HepG2 (cell line): ENCODE measurements around the gene CD81. TPM values are rescaled to one million over a fixed set of nuclear protein-coding genes. Genes with fewer than 3 reads are reported as not detected.
A peak's percentile ranks its signal among the peaks of the same experiment; 100 is the strongest.

Source experiments
- ATAC-seq: fragments of 200-7000 bp; cut with Tn5 transposase; 3 replicates; pipeline ENCODE4 v1.9.1; 2020; ENCODE audit warnings: mild to moderate bottlenecking, moderate library complexity
- BruUV-seq: library from RNA; stranded (reverse); fragments of 400-500 nt; replicated peaks from 2 replicates; lab custom pipeline; 2021; lab: Mats Ljungman, UMichigan
- CTCF ChIA-PET: fragments of 300-600 bp; formaldehyde crosslinking; extraction: SDS; loops from one replicate; lab custom pipeline; 2021; ENCODE audit warnings: low total read pairs, inconsistent platforms, low intra/inter-chr PET ratio; lab: Yijun Ruan, JAX
- POLR2A ChIA-PET: fragments of 350-600 bp; sonication (Branson Sonifier 250); formaldehyde crosslinking; loops from one replicate; lab custom pipeline; 2020; ENCODE audit warnings: antibody characterized with exemption, inconsistent platforms; lab: Yijun Ruan, JAX
- DNase-seq: peaks from one replicate; pipeline ENCODE4 v3.0.0-alpha.2; 2015; ENCODE audit warnings: low spot score
- FAIRE-seq: peaks from 3 replicates; lab custom pipeline; 2011; peaks lifted over from hg19 to GRCh38; lab: Jason Lieb, UNC
- H2AFZ ChIP-seq: one replicate; pipeline ENCODE4 v1.6.1; 2011; ENCODE audit warnings: low read length, inconsistent platforms
- H3K27ac ChIP-seq: fragments of 300-600 bp; 3 replicates; pipeline ENCODE4 v1.8.0; 2011; ENCODE audit warnings: mixed run types, mild to moderate bottlenecking, mixed read lengths, low read length, inconsistent platforms; ENCODE audit not compliant: insufficient read depth; ENCODE audit errors: extremely low read length
- H3K27me3 ChIP-seq, 2 experiments: fragments of 200-600 bp in 1 of 2; 2 replicates in 1 of 2; 3 replicates in 1 of 2; pipeline versions ENCODE4 v1.6.0 to v1.8.0; 2011; ENCODE audit warnings: low read length in 2 of 2, mild to moderate bottlenecking in 2 of 2, moderate library complexity in 2 of 2, inconsistent platforms in 1 of 2; ENCODE audit not compliant: insufficient read depth in 2 of 2, control insufficient read depth in 1 of 2
- H3K36me3 ChIP-seq, 2 experiments: fragments of 200-600 bp in 1 of 2; replicated peaks in 1 of 2; 2 replicates in 1 of 2; 3 replicates in 1 of 2; pipeline versions ENCODE4 v1.5.1 to v1.8.0; 2011; ENCODE audit warnings: low read length in 2 of 2, inconsistent platforms in 1 of 2; ENCODE audit not compliant: insufficient read depth in 2 of 2, control insufficient read depth in 1 of 2
- H3K4me1 ChIP-seq: 2 replicates; pipeline ENCODE4 v1.5.1; 2012; ENCODE audit warnings: low read length, inconsistent platforms; ENCODE audit not compliant: insufficient read depth
- H3K4me2 ChIP-seq: 2 replicates; pipeline ENCODE4 v1.6.0; 2011; ENCODE audit warnings: low read depth, low read length, inconsistent platforms
- H3K4me3 ChIP-seq, 3 experiments: fragments of 200-600 bp in 1 of 3; sonication (generic), shearing (Covaris generic) in 1 of 3; replicated peaks in 1 of 3; 2 replicates each; pipeline ENCODE4 v1.5.1; 2011 to 2016; ENCODE audit warnings: low read length in 3 of 3, inconsistent platforms in 2 of 3, low read depth in 2 of 3, mild to moderate bottlenecking in 2 of 3, control low read depth in 1 of 3, mixed read lengths in 1 of 3; ENCODE audit not compliant: insufficient read depth in 1 of 3
- H3K79me2 ChIP-seq: one replicate; pipeline ENCODE4 v1.6.1; 2011; ENCODE audit warnings: low read length, inconsistent platforms; ENCODE audit not compliant: insufficient read depth
- H3K9ac ChIP-seq: 2 replicates; pipeline ENCODE4 v1.6.0; 2011; ENCODE audit warnings: mild to moderate bottlenecking, low read depth, low read length, inconsistent platforms; ENCODE audit not compliant: insufficient read depth
- H3K9me3 ChIP-seq: 2 replicates; pipeline ENCODE4 v1.5.1; 2012; ENCODE audit warnings: mild to moderate bottlenecking, low read length
- H4K20me1 ChIP-seq: 2 replicates; pipeline ENCODE4 v1.6.0; 2011; ENCODE audit warnings: inconsistent platforms, mild to moderate bottlenecking, low read length, moderate library complexity; ENCODE audit not compliant: insufficient read depth
- CTCF ChIP-seq: sonication (generic); formaldehyde crosslinking; IDR thresholded peaks from 2 replicates; pipeline ENCODE4 v1.5.0; 2020; ENCODE audit warnings: mild to moderate bottlenecking, missing genetic modification reagents, moderate library complexity
- SMAD1 ChIP-seq: sonication (generic); formaldehyde crosslinking; IDR thresholded peaks from 2 replicates; pipeline ENCODE4 v1.4.0; 2020; ENCODE audit warnings: missing genetic modification reagents, low read depth, mild to moderate bottlenecking, borderline replicate concordance
- STAG1 ChIP-seq: sonication (generic); formaldehyde crosslinking; IDR thresholded peaks from 2 replicates; pipeline ENCODE4 v1.4.0; 2020; ENCODE audit warnings: missing genetic modification reagents
- WGBS: methylation state at CpG from one replicate; pipeline ENCODE4 v1.1.6; 2017; ENCODE audit warnings: low lambda C conversion rate; 5-methylcytosine and 5-hydroxymethylcytosine counted together
- in situ Hi-C: cut with HindIII; loops from 2 replicates; pipeline ENCODE4 v1.10.0; 2017; ENCODE audit warnings: low pct_unique_long_range_greater_than_20kb; ENCODE audit not compliant: extremely low pct_ligation_motif_present
- intact Hi-C: fragments of 100-400 bp; cut with micrococcal nuclease; formaldehyde crosslinking; loops from one replicate; pipeline ENCODE4 v1.10.0; 2022; ENCODE audit not compliant: unreplicated experiment
- polyA plus RNA-seq, 8 experiments: library from polyadenylated mRNA; depleted of rRNA in 3 of 8; stranded (reverse) in 7 of 8; unstranded in 1 of 8; fragments of >200 nt; fragmentation: Illumina TruSeq in 4 of 8; extraction: Trizol in 4 of 8; gene quantifications; 2 replicates each; pipeline versions ENCODE4 v1.2.1 to v1.2.3, GENCODE V29; 2011 to 2016; ENCODE audit warnings: low read depth in 4 of 8, missing spikeins in 1 of 8, mixed read lengths in 1 of 8; ENCODE audit not compliant: insufficient read depth in 1 of 8
- total RNA-seq, 5 experiments: library from RNA; depleted of rRNA; stranded (reverse); fragments of >200 nt; fragmentation: Illumina TruSeq; extraction: Trizol; gene quantifications; 2 replicates each; pipeline ENCODE4 v1.2.3, GENCODE V29; 2016; ENCODE audit warnings: low read depth in 1 of 5

Gene CD81
- total and polyA plus RNA-seq, 2 of the 13 experiments (the other 11 are each of a cell fraction or from before 2014, with no cell fraction given): not detected

- no peaks in the 10 kb centered on the region for H3K9me3 ChIP-seq
- TF ChIP-seq CTCF (peak; percentile 47), STAG1 (CRISPR knock-in tag) (peak; percentile 21; the same call in 1 of the 2 replicates), SMAD1 (CRISPR knock-in tag) (no peak)
- TF ChIP-seq, all 625 proteins: peak for 2
- in situ Hi-C loops: no loop called here
- 58% methylated on average over 6 of the region's 7 CpGs for WGBS
- Histone ChIP-seq H3K4me3 (peak overlapping the region; percentile 73 to 93 (median 75)), H3K4me1 (peaks cover 24% of the 10 kb centered on the region), H2AFZ (no peak overlapping the region), H4K20me1 (no peaks in the 10 kb centered on the region), H3K27ac (peak overlapping the region; percentile 72), H3K4me2 (peak overlapping the region; percentile 91), H3K27me3 (peaks cover 0 to 7% of the 10 kb centered on the region in 2 experiments; a peak in 2 of 5 replicates), H3K9ac (peak overlapping the region; percentile 88; the same call in 1 of the 2 replicates), H3K79me2 (peaks cover 14% of the 10 kb centered on the region), H3K36me3 (peaks cover 5% of the 10 kb centered on the region in 2 experiments; a peak in 1 of 5 replicates)
- CTCF ChIA-PET: interaction anchor here (3.9 kb wide), 1 partner anchor 21 kb away, joined by 55 read pairs; no protein-coding TSS in a partner anchor
- DNase-seq (no peak), ATAC-seq (no peak), FAIRE-seq (no peak)
- POLR2A ChIA-PET: interaction anchor here (3.4 kb wide), 1 partner anchor 12 kb away, joined by 49 read pairs; no protein-coding TSS in a partner anchor
- intact Hi-C loops: no loop called here
- BruUV-seq: no TSS peak
Measured at GRCh38 chr11:2398664-2399355, 21.7 kb downstream of the CD81 start.
